ENCODE measurements around the gene SCAPER. TPM values are rescaled to one million over a fixed set of nuclear protein-coding genes. Genes with fewer than 3 reads are reported as not detected.

SCAPER gene
- total RNA-seq, 1 donor from 2014 or later = 58.0 TPM

DNA sequence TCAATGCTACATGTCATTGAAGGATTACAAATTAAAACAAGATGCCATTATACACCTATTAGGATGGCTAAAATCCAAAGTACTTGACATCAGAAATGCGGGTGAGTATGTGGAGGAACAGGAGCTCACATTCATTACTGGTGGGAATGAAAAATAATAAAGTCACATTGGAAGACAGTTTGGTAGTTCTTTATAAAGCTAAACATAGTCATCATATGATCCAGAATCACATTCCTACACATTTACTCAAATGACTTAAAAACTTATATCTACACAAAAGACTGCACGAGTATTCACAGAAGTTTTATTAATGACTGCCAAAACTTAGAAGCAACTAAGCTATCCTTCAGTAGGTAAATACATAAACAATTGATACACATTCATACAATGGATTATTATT is 421.4 kb downstream of the SCAPER start:
- Mint-ChIP-seq H3K36me3 (ENCODE audit: unreplicated experiment) (peaks cover 5% of the 10 kb centered on the region), H3K27me3 (ENCODE audit: unreplicated experiment) (no peaks in the 10 kb centered on the region), H3K27ac (ENCODE audit: unreplicated experiment) (no peak overlapping the region), H3K4me3 (ENCODE audit: unreplicated experiment) (no peak overlapping the region), H3K4me1 (ENCODE audit: low read depth, unreplicated experiment) (no peaks in the 10 kb centered on the region), H3K9me3 (ENCODE audit: unreplicated experiment) (no peaks in the 10 kb centered on the region)
- TF ChIP-seq CTCF (IDR thresholded peaks at IDR 0.05; ENCODE audit: partially characterized antibody, unreplicated experiment) = no peak
- DNase-seq = no peak

- DNase-seq = no peak
- Mint-ChIP-seq H3K9me3 (ENCODE audit: unreplicated experiment) (no peaks in the 10 kb centered on the region), H3K27ac (ENCODE audit: unreplicated experiment) (no peak overlapping the region), H3K4me1 (ENCODE audit: low read depth, unreplicated experiment) (no peaks in the 10 kb centered on the region), H3K36me3 (ENCODE audit: unreplicated experiment) (peaks cover 5% of the 10 kb centered on the region), H3K4me3 (ENCODE audit: unreplicated experiment) (no peak overlapping the region), H3K27me3 (ENCODE audit: unreplicated experiment) (no peaks in the 10 kb centered on the region)
- TF ChIP-seq CTCF (IDR thresholded peaks at IDR 0.05; ENCODE audit: partially characterized antibody, unreplicated experiment) = no peak
These were observed 422.1 kb downstream of the SCAPER start for GRCh38 chr15:76483018-76483417.

DNA sequence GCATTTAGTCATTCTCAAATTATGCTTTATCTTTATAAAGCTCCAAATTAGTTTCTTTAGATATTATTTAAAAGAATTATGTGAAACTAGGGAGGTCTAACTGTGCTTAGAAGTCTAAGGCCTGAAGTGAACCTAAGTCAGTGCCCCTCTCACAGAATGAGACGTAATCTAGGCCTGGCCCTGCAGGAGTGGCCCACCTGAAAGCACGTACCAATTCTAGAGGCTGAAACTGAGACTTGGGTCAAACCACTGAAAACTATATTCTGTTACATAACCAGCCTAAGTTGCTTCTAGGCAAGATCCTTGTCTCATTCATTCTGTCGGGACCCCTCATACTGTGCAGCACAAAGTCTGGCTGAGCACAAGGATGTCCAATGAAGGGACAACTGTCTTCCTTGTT is 424.9 kb downstream of the SCAPER start:
- Mint-ChIP-seq H3K9me3 (ENCODE audit: unreplicated experiment) (no peaks in the 10 kb centered on the region), H3K36me3 (ENCODE audit: unreplicated experiment) (no peaks in the 10 kb centered on the region), H3K27ac (ENCODE audit: unreplicated experiment) (no peak overlapping the region), H3K4me3 (ENCODE audit: unreplicated experiment) (no peak overlapping the region), H3K4me1 (ENCODE audit: low read depth, unreplicated experiment) (no peaks in the 10 kb centered on the region), H3K27me3 (ENCODE audit: unreplicated experiment) (no peaks in the 10 kb centered on the region)
- no peak for DNase-seq
- TF ChIP-seq CTCF (IDR thresholded peaks at IDR 0.05; ENCODE audit: partially characterized antibody, unreplicated experiment) = no peak

DNA sequence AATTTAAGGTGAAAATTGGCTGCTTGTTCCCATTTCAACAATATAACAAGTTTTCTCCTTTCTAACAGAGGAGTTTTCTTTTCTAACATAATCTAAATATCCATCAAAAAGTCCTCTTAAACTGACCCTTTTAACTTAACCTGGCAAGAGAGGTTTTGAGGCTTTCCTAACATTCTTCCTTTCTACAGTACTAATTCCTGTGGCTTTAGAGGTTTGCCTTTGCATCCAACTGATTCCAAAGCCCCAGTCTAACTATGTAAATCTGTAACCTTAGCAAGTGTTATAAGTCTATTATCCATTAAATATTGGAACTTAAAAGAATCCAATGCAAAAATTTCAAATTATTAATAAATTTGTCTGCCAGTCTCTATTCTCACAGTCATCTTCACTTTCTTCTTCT is 434.4 kb downstream of the SCAPER start:
- H3K4me1 Mint-ChIP-seq (ENCODE audit: low read depth, unreplicated experiment) = no peaks in the 10 kb centered on the region
- no peak for DNase-seq
- peaks cover 20% of the 10 kb centered on the region for H3K36me3 Mint-ChIP-seq (ENCODE audit: unreplicated experiment)
- no peak overlapping the region for H3K4me3 Mint-ChIP-seq (ENCODE audit: unreplicated experiment)
- H3K27ac Mint-ChIP-seq (ENCODE audit: unreplicated experiment) = no peak overlapping the region
- no peak for TF ChIP-seq CTCF (IDR thresholded peaks at IDR 0.05; ENCODE audit: partially characterized antibody, unreplicated experiment)
- H3K27me3 Mint-ChIP-seq (ENCODE audit: unreplicated experiment) = no peaks in the 10 kb centered on the region
- H3K9me3 Mint-ChIP-seq (ENCODE audit: unreplicated experiment) = peaks cover 6% of the 10 kb centered on the region

DNA sequence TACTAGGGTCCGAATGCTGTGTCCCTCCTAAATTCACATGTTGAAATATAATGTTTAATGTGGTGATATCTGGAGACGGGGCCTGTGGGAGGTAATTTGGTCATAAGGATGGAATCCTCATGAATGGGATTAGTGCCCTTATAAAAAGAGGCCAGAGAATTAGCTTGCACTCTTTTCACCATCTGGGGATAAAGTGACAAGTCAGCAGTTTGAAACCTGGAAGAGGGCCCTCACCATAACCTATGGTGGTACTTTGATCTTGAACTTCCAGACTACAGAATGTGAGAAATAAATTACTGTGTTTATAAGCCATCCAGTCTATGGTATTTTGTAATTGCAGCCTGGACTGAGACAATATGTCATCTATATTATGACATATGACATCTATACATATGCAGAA is 436.4 kb downstream of the SCAPER start:
- Mint-ChIP-seq H3K36me3 (ENCODE audit: unreplicated experiment) (peaks cover 22% of the 10 kb centered on the region), H3K9me3 (ENCODE audit: unreplicated experiment) (peaks cover 6% of the 10 kb centered on the region), H3K27me3 (ENCODE audit: unreplicated experiment) (no peaks in the 10 kb centered on the region), H3K4me1 (ENCODE audit: low read depth, unreplicated experiment) (no peaks in the 10 kb centered on the region), H3K27ac (ENCODE audit: unreplicated experiment) (no peak overlapping the region), H3K4me3 (ENCODE audit: unreplicated experiment) (no peak overlapping the region)
- DNase-seq = no peak
- TF ChIP-seq CTCF (IDR thresholded peaks at IDR 0.05; ENCODE audit: partially characterized antibody, unreplicated experiment) = no peak
